K562 (cell line): Measurements from ENCODE around the gene BDH2. TPM values are rescaled to one million over a fixed set of nuclear protein-coding genes. Genes with fewer than 3 reads are reported as not detected.
A peak's percentile ranks its signal among the peaks of the same experiment; 100 is the strongest.

Source experiments
- ATAC-seq: fragments of 200-7000 bp; cut with Tn5 transposase; 3 replicates; pipeline ENCODE4 v1.9.1; 2020; ENCODE audit warnings: moderate library complexity
- BruUV-seq: library from RNA; stranded (reverse); fragments of 400-500 nt; replicated peaks from 2 replicates; lab custom pipeline; 2021; lab: Mats Ljungman, UMichigan
- CTCF ChIA-PET: fragments of 300-600 bp; formaldehyde crosslinking; extraction: SDS; loops from one replicate; lab custom pipeline; 2021; ENCODE audit warnings: low intra/inter-chr PET ratio; lab: Yijun Ruan, JAX
- POLR2A ChIA-PET: fragments of 300-600, 350-650 bp; sonication (Branson Sonifier 250); formaldehyde crosslinking; extraction: SDS; loops from one replicate; lab custom pipeline; 2021; ENCODE audit warnings: antibody characterized with exemption, inconsistent platforms; lab: Yijun Ruan, JAX
- DNase-seq, 4 experiments: peaks; one replicate each; pipeline versions ENCODE4 v3.0.0 to v3.0.0-alpha.2; 2011 to 2018; ENCODE audit warnings: low spot score in 3 of 4, mixed read lengths in 3 of 4; ENCODE audit errors: extremely low read depth in 1 of 4
- FAIRE-seq: peaks from 2 replicates; lab custom pipeline; 2011; peaks lifted over from hg19 to GRCh38; lab: Jason Lieb, UNC
- H2AFZ ChIP-seq: 2 replicates; pipeline ENCODE4 v1.6.0; 2011; ENCODE audit warnings: low read depth, low read length, control low read depth, inconsistent platforms
- H3K27ac ChIP-seq: fragments of 200-600 bp; 3 replicates; pipeline ENCODE4 v1.8.0; 2011; ENCODE audit warnings: low read depth, mild to moderate bottlenecking, control low read depth, inconsistent platforms, low read length, moderate library complexity, mixed read lengths; ENCODE audit errors: extremely low read depth
- H3K27me3 ChIP-seq, 2 experiments: fragments of 300-600 bp in 1 of 2; 2 replicates in 1 of 2; 3 replicates in 1 of 2; pipeline versions ENCODE4 v1.6.0 to v1.8.0; 2011; ENCODE audit warnings: inconsistent platforms in 2 of 2, low read length in 2 of 2, mild to moderate bottlenecking in 1 of 2, mixed read lengths in 1 of 2, moderate library complexity in 1 of 2; ENCODE audit not compliant: control insufficient read depth in 2 of 2, insufficient read depth in 2 of 2
- H3K36me3 ChIP-seq: fragments of 300-600 bp; 3 replicates; pipeline ENCODE4 v1.8.0; 2011; ENCODE audit warnings: mild to moderate bottlenecking, low read length, inconsistent platforms; ENCODE audit not compliant: control insufficient read depth, insufficient read depth
- H3K4me1 ChIP-seq, 2 experiments: fragments of 200-600 bp in 1 of 2; replicated peaks in 1 of 2; 2 replicates in 1 of 2; 3 replicates in 1 of 2; pipeline versions ENCODE4 v1.5.1 to v1.8.0; 2011; ENCODE audit warnings: inconsistent platforms in 2 of 2, low read length in 2 of 2, mild to moderate bottlenecking in 1 of 2, mixed read lengths in 1 of 2, moderate library complexity in 1 of 2; ENCODE audit not compliant: control insufficient read depth in 2 of 2, insufficient read depth in 2 of 2
- H3K4me2 ChIP-seq: 2 replicates; pipeline ENCODE4 v1.6.1; 2011; ENCODE audit warnings: low read length, control low read depth, inconsistent platforms, mixed read lengths; ENCODE audit not compliant: insufficient read depth
- H3K4me3 ChIP-seq: fragments of 200-600 bp; sonication (generic), shearing (Covaris generic); 2 replicates; pipeline ENCODE4 v1.5.1; 2016; ENCODE audit warnings: control low read depth, inconsistent platforms
- H3K79me2 ChIP-seq: fragments of 200-600 bp; 3 replicates; pipeline ENCODE4 v1.8.0; 2011; ENCODE audit warnings: low read length, inconsistent platforms; ENCODE audit not compliant: control insufficient read depth, insufficient read depth
- H3K9ac ChIP-seq, 2 experiments: 2 replicates each; pipeline versions ENCODE4 v1.6.0 to v1.6.1; 2011; ENCODE audit warnings: low read depth in 2 of 2, low read length in 2 of 2, control low read depth in 1 of 2, inconsistent platforms in 1 of 2, mild to moderate bottlenecking in 1 of 2, mixed read lengths in 1 of 2; ENCODE audit not compliant: insufficient read depth in 1 of 2
- H3K9me1 ChIP-seq: one replicate; pipeline ENCODE4 v1.6.0; 2011; ENCODE audit warnings: inconsistent platforms, mild to moderate bottlenecking, low read length, moderate library complexity; ENCODE audit not compliant: control insufficient read depth, insufficient read depth
- H3K9me3 ChIP-seq: replicated peaks from 2 replicates; pipeline ENCODE4 v1.5.1; 2011; ENCODE audit warnings: low read depth, low read length, inconsistent platforms; ENCODE audit not compliant: control insufficient read depth, insufficient read depth
- H4K20me1 ChIP-seq: replicated peaks from 2 replicates; pipeline ENCODE4 v1.6.1; 2011; ENCODE audit warnings: low read length, inconsistent platforms, mixed read lengths; ENCODE audit not compliant: control insufficient read depth, insufficient read depth
- ATF1 ChIP-seq, 2 experiments: fragments of 450-650 bp in 1 of 2; IDR thresholded peaks; 2 replicates each; pipeline ENCODE4 v1.6.1; 2016; ENCODE audit warnings: missing compliant biosample characterization in 1 of 2, missing genetic modification characterization in 1 of 2
- BCOR ChIP-seq: fragments of 450-650 bp; IDR thresholded peaks from 2 replicates; pipeline ENCODE4 v1.6.1; 2016
- CBX1 ChIP-seq: sonication (generic); IDR thresholded peaks from 2 replicates; pipeline ENCODE4 v1.6.1; 2016; ENCODE audit warnings: antibody characterized with exemption, low read depth, mild to moderate bottlenecking
- CREB1 ChIP-seq, 2 experiments: sonication (generic) in 1 of 2; formaldehyde crosslinking in 1 of 2; IDR thresholded peaks; 2 replicates each; pipeline versions ENCODE4 v1.6.1 to v1.8.0; 2012 to 2022; ENCODE audit warnings: inconsistent platforms in 1 of 2, mild to moderate bottlenecking in 1 of 2, missing genetic modification reagents in 1 of 2, moderate library complexity in 1 of 2
- ETV1 ChIP-seq: fragments of 450-650 bp; conservative IDR thresholded peaks from 2 replicates; pipeline ENCODE4 v1.6.1; 2016; ENCODE audit warnings: missing genetic modification characterization, control low read depth, low read depth, missing compliant biosample characterization
- JUNB ChIP-seq: fragments of 450-650 bp; formaldehyde crosslinking; conservative IDR thresholded peaks from 2 replicates; pipeline ENCODE4 v1.4.0; 2020; ENCODE audit warnings: mild to moderate bottlenecking
- KLF1 ChIP-seq: fragments of 450-650 bp; IDR thresholded peaks from 2 replicates; pipeline ENCODE4 v1.6.1; 2016; ENCODE audit warnings: missing genetic modification characterization, missing compliant biosample characterization
- MCM3 ChIP-seq: fragments of 450-650 bp; IDR thresholded peaks from 2 replicates; pipeline ENCODE4 v1.6.1; 2016
- PRPF4 ChIP-seq: fragments of 200-400 bp; formaldehyde crosslinking; IDR thresholded peaks from one replicate; pipeline ENCODE4 v1.6.1; 2017; ENCODE audit warnings: low read length, low read depth, mild to moderate bottlenecking; ENCODE audit not compliant: insufficient read depth, poor library complexity, severe bottlenecking
- RFX1 ChIP-seq: fragments of 450-650 bp; IDR thresholded peaks from 2 replicates; pipeline ENCODE4 v1.6.1; 2016; ENCODE audit warnings: mild to moderate bottlenecking, moderate library complexity
- ZNF165 ChIP-seq: fragments of 250-450 bp; sonication (Bioruptor Pico); IDR thresholded peaks from 2 replicates; pipeline ENCODE4 v1.4.0; 2020; ENCODE audit warnings: borderline replicate concordance
- ZNF217 ChIP-seq: sonication (generic); formaldehyde crosslinking; IDR thresholded peaks from 2 replicates; pipeline ENCODE4 v1.8.0; 2022; ENCODE audit warnings: mild to moderate bottlenecking, missing genetic modification reagents
- ZNF232 ChIP-seq: sonication (generic); formaldehyde crosslinking; IDR thresholded peaks from 2 replicates; pipeline ENCODE4 v1.8.0; 2022; ENCODE audit warnings: mild to moderate bottlenecking, missing genetic modification reagents
- ZZZ3 ChIP-seq: fragments of 450-650 bp; IDR thresholded peaks from 2 replicates; pipeline ENCODE4 v1.6.1; 2016; ENCODE audit warnings: antibody characterized with exemption, mild to moderate bottlenecking, moderate library complexity
- WGBS: fragments of 100-300 bp; shearing (Covaris generic); methylation state at CpG from one replicate; pipeline ENCODE4 v1.1.6; 2016; ENCODE audit warnings: low coverage, mixed read lengths; ENCODE audit not compliant: insufficient coverage; ENCODE audit errors: missing lambda C conversion rate; 5-methylcytosine and 5-hydroxymethylcytosine counted together
- in situ Hi-C: fragments of 300-500 bp; cut with MboI; formaldehyde crosslinking; loops from 4 replicates; pipeline ENCODE4 v1.15.0; 2018; ENCODE audit warnings: inconsistent platforms, mixed read lengths
- intact Hi-C: fragments of 100-400 bp; cut with micrococcal nuclease; formaldehyde crosslinking; loops from 2 replicates; pipeline ENCODE4 v1.14.2; 2022
- polyA plus RNA-seq, 8 experiments: library from polyadenylated mRNA; depleted of rRNA in 4 of 8; stranded (reverse) in 5 of 8; unstranded in 3 of 8; fragments of >200 nt; fragmentation: Nextera tagmentation in 2 of 8; fragmentation: Illumina TruSeq in 1 of 8; extraction: Ambion mirVana in 2 of 8; extraction: Trizol in 1 of 8; gene quantifications; 2 replicates each; pipeline versions ENCODE4 v1.2.1 to v1.2.3, GENCODE V29; 2011 to 2014; ENCODE audit warnings: inconsistent platforms in 1 of 8, missing spikeins in 1 of 8
- total RNA-seq, 7 experiments: library from RNA; depleted of rRNA in 6 of 7; stranded (reverse); fragments of >200 nt in 6 of 7; fragmentation: Illumina TruSeq in 2 of 7; extraction: Trizol in 2 of 7; gene quantifications; 2 replicates each; pipeline versions ENCODE4 v1.2.1 to v1.2.3, GENCODE V29; 2011 to 2021; ENCODE audit warnings: low replicate concordance in 1 of 7

Gene BDH2
- total and polyA plus RNA-seq, 9 of the 15 experiments (the other 6 are each of a cell fraction or from before 2014, with no cell fraction given), result 4.9 to 17.9 (median 9.1) TPM

- TF ChIP-seq KLF1 (peak; percentile 69; the same call in 1 of the 2 replicates), ZNF232 (CRISPR knock-in tag) (peak; percentile 93; the same call in 1 of the 2 replicates), ZZZ3 (no peak), ATF1 (CRISPR knock-in tag; IDR thresholded peaks at IDR 0.05) (no peak), ATF1 (tag; IDR thresholded peaks at IDR 0.05) (peak; percentile 78), ZNF217 (CRISPR knock-in tag) (peak; percentile 73; the same call in 1 of the 2 replicates), CREB1 (IDR thresholded peaks at IDR 0.05) (no peak), CREB1 (CRISPR knock-in tag; IDR thresholded peaks at IDR 0.05) (peak; percentile 70)
Observed at GRCh38 chr4:103075894-103076746, 23.5 kb downstream of the BDH2 start (continued).

GRCh38 chr4:103075435-103075893 lies 24.2 kb downstream of the BDH2 start:
- peak overlapping the region; percentile 80; the same call in 1 of the 3 replicates for H3K27ac ChIP-seq
- FAIRE-seq (no peak), ATAC-seq (no peak), DNase-seq (peak in 2 of 4 experiments; percentile 9 to 21)
- in situ Hi-C loops (no loop called here), intact Hi-C loops (loop anchor here (5.0 kb wide), 1 partner anchor 248 kb away; the partner anchor contains the start of gene UBE2D3)
- peaks cover 21% of the 10 kb centered on the region; the same call in 2 of the 3 replicates for H3K79me2 ChIP-seq
- ChIA-PET CTCF (no interaction called here), POLR2A (interaction anchor here (1.7 kb wide), 1 partner anchor 9 kb away, joined by 6 read pairs; no protein-coding TSS in a partner anchor)
- H3K4me2 ChIP-seq, result peak overlapping the region; percentile 79
- peak overlapping the region; percentile 54 for H3K4me3 ChIP-seq
- H4K20me1 ChIP-seq, result no peaks in the 10 kb centered on the region
- 5% methylated on average over 4 of the region's 4 CpGs for WGBS
- peaks cover 10 to 13% of the 10 kb centered on the region in 2 experiments; a peak in 4 of 5 replicates for H3K4me1 ChIP-seq
- H3K9me3 ChIP-seq, result no peaks in the 10 kb centered on the region
- H3K9me1 ChIP-seq, result no peaks in the 10 kb centered on the region
- H2AFZ ChIP-seq, result peak overlapping the region; percentile 89
- H3K27me3 ChIP-seq, result no peaks in the 10 kb centered on the region
- TF ChIP-seq PRPF4 (no peak), JUNB (CRISPR knock-in tag) (no peak), BCOR (no peak), ZNF165 (CRISPR knock-in tag) (no peak), MCM3 (no peak), ETV1 (tag) (no peak), CBX1 (no peak), RFX1 (peak; percentile 46; the same call in 1 of the 2 replicates)
- H3K36me3 ChIP-seq, result no peaks in the 10 kb centered on the region
- TSS peak; percentile 60 for BruUV-seq
- H3K9ac ChIP-seq, result peak overlapping the region in 1 of 2 experiments; percentile 79; a peak in 2 of 4 replicates
